GM13977 (cell line): ENCODE measurements around the gene ABCF2.

Experiments used
- DNase-seq: peaks from one replicate; pipeline ENCODE4 v3.0.0; 2012; ENCODE audit warnings: low spot score
- CTCF ChIP-seq: IDR thresholded peaks from 2 replicates; pipeline ENCODE4 v1.5.1; 2012; ENCODE audit warnings: mild to moderate bottlenecking, control low read depth; ENCODE audit not compliant: insufficient read depth; ENCODE audit errors: extremely low read depth, missing control alignments
- in situ Hi-C: fragments of 300-500 bp; cut with MboI; formaldehyde crosslinking; loops from one replicate; pipeline ENCODE4 v1.12.0; 2022; ENCODE audit warnings: low sequenced_read_pairs, low pct_unique_long_range_greater_than_20kb, mixed read lengths, inconsistent platforms; ENCODE audit not compliant: unreplicated experiment

The ABCF2 gene

GRCh38 chr7:151168787-151169162 is 58.2 kb downstream of the ABCF2 start:
- TF ChIP-seq CTCF = no peak
- DNase-seq = no peak
- in situ Hi-C loops = no loop called here

GRCh38 chr7:151168003-151168786 is 58.8 kb downstream of the ABCF2 start:
- TF ChIP-seq CTCF = peak; percentile 81
- in situ Hi-C loops = no loop called here
- peak; percentile 86 for DNase-seq

- no peak for DNase-seq
- in situ Hi-C loops = no loop called here
These were observed 59.6 kb downstream of the ABCF2 start, which contains the start of gene GBX1 for GRCh38 chr7:151167197-151167961. GBX1 (minus strand) TSS chr7:151167694; CDS start chr7:151167548, 146 bp downstream.

GRCh38 chr7:151166629-151167196 is 60.3 kb downstream of the ABCF2 start:
- TF ChIP-seq CTCF = no peak
- in situ Hi-C loops = no loop called here
- DNase-seq = no peak

More at GRCh38 chr7:151167197-151167961, 59.6 kb downstream of the ABCF2 start, which contains the start of gene GBX1:
- no peak for TF ChIP-seq CTCF
